ENCODE results near the gene RPL4. TPM values are rescaled to one million over a fixed set of nuclear protein-coding genes. Genes with fewer than 3 reads are reported as not detected.

The RPL4 gene
- total RNA-seq, 1 experiment from 2014 or later: 3,988 TPM

DNA sequence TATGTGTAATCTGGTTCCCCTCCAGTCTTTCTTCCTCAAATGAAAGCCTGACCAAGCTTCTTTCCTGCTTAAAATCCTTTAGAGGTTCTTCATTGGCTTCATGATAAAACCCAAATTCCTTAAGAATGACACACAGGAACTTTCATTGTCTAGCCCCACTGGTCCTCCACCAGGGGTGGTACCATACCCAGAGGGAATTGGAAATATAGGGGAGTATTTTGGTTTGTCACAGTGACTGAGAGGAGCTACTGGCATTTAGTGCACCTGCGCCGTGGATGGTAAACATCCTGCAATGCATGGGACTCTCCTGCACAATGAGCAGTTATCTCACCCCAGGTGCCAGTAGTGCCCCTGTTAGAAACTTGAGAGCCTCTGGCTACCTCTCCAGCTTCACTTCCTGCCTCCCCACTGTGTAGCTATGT, 11.3 kb upstream of the RPL4 start:
- Histone ChIP-seq H3K79me1 (ENCODE audit: insufficient read depth, low read depth, low read length, poor library complexity, severe bottlenecking) (no peaks in the 10 kb centered on the region), H3K14ac (ENCODE audit: insufficient read depth, low read length) (no peak overlapping the region), H3K23ac (ENCODE audit: insufficient read length, low read depth, low read length) (no peak overlapping the region), H3K9me3 (ENCODE audit: control insufficient read depth, low read depth, low read length) (no peaks in the 10 kb centered on the region), H3K79me2 (ENCODE audit: insufficient read depth, low read length) (no peaks in the 10 kb centered on the region), H3K9ac (ENCODE audit: extremely low read depth, insufficient read length, low read length) (no peak overlapping the region), H2BK12ac (ENCODE audit: insufficient read length, low read depth, low read length) (no peak overlapping the region), H3K4me2 (ENCODE audit: insufficient read depth, insufficient read length, low read length) (no peak overlapping the region), H4K20me1 (ENCODE audit: control insufficient read depth, insufficient read depth, insufficient read length) (no peaks in the 10 kb centered on the region), H4K91ac (ENCODE audit: insufficient read length, low read depth, low read length) (no peak overlapping the region), H4K5ac (ENCODE audit: insufficient read length, low read depth, low read length) (no peak overlapping the region), H3K18ac (ENCODE audit: insufficient read length, low read depth, low read length) (no peak overlapping the region), H3T11ph (ENCODE audit: low read length) (no peak overlapping the region), H3K56ac (ENCODE audit: insufficient read length, low read depth, low read length) (no peak overlapping the region), H4K8ac (replicated peaks; ENCODE audit: insufficient read length, low read depth, low read length) (no peak overlapping the region), H3K27ac (ENCODE audit: insufficient read length, low read depth, low read length) (no peak overlapping the region), H3K4ac (ENCODE audit: low read depth, low read length) (no peak overlapping the region), H3K4me1 (ENCODE audit: insufficient read depth, low read length) (no peaks in the 10 kb centered on the region), H2BK15ac (ENCODE audit: low read depth, low read length) (no peak overlapping the region), H2BK5ac (ENCODE audit: insufficient read length, low read length) (no peak overlapping the region), H2AK5ac (ENCODE audit: insufficient read length, low read length) (no peak overlapping the region), H2BK120ac (ENCODE audit: low read depth, low read length, poor library complexity, severe bottlenecking) (no peak overlapping the region), H3K27me3 (ENCODE audit: insufficient read depth, low read length) (no peaks in the 10 kb centered on the region), H3K23me2 (ENCODE audit: insufficient read length, low read depth, low read length, poor library complexity, severe bottlenecking) (no peaks in the 10 kb centered on the region), H2BK20ac (ENCODE audit: low read depth, low read length, poor library complexity, severe bottlenecking) (no peak overlapping the region), H2AFZ (ENCODE audit: low read length) (no peak overlapping the region)
- Mint-ChIP-seq H3K4me3 (no peak overlapping the region), H3K27me3 (ENCODE audit: low read depth) (no peaks in the 10 kb centered on the region), H3K4me1 (peaks cover 6 to 14% of the 10 kb centered on the region in 2 experiments), H3K9me3 (no peaks in the 10 kb centered on the region), H3K27ac (peak overlapping the region in 2 of 3 experiments; percentile 71 to 87; a peak in 4 of 7 replicates), H3K36me3 (ENCODE audit: insufficient read depth in 1 of 3, low read depth in 3 of 3) (peaks cover 12 to 56% (median 45%) of the 10 kb centered on the region in 3 experiments)
- no CpG with 5 or more reads among the region's 2 CpGs for WGBS (ENCODE audit: extremely low coverage, insufficient read length, low lambda C conversion rate)
- no peak for DNase-seq
- TF ChIP-seq, protein P1, sequence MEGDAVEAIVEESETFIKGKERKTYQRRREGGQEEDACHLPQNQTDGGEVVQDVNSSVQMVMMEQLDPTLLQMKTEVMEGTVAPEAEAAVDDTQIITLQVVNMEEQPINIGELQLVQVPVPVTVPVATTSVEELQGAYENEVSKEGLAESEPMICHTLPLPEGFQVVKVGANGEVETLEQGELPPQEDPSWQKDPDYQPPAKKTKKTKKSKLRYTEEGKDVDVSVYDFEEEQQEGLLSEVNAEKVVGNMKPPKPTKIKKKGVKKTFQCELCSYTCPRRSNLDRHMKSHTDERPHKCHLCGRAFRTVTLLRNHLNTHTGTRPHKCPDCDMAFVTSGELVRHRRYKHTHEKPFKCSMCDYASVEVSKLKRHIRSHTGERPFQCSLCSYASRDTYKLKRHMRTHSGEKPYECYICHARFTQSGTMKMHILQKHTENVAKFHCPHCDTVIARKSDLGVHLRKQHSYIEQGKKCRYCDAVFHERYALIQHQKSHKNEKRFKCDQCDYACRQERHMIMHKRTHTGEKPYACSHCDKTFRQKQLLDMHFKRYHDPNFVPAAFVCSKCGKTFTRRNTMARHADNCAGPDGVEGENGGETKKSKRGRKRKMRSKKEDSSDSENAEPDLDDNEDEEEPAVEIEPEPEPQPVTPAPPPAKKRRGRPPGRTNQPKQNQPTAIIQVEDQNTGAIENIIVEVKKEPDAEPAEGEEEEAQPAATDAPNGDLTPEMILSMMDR (conservative IDR thresholded peaks at IDR 0.05): no peak

Data from H9 (cell line).